ENCODE data around the gene ACSM2A.
"Not testable (repeated sequence)": the region's sequence is repeated elsewhere in the genome, so short reads cannot be mapped to it uniquely, and the experiment has no call there.

Gene ACSM2A, protein sequence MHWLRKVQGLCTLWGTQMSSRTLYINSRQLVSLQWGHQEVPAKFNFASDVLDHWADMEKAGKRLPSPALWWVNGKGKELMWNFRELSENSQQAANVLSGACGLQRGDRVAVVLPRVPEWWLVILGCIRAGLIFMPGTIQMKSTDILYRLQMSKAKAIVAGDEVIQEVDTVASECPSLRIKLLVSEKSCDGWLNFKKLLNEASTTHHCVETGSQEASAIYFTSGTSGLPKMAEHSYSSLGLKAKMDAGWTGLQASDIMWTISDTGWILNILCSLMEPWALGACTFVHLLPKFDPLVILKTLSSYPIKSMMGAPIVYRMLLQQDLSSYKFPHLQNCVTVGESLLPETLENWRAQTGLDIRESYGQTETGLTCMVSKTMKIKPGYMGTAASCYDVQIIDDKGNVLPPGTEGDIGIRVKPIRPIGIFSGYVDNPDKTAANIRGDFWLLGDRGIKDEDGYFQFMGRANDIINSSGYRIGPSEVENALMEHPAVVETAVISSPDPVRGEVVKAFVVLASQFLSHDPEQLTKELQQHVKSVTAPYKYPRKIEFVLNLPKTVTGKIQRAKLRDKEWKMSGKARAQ

DNA sequence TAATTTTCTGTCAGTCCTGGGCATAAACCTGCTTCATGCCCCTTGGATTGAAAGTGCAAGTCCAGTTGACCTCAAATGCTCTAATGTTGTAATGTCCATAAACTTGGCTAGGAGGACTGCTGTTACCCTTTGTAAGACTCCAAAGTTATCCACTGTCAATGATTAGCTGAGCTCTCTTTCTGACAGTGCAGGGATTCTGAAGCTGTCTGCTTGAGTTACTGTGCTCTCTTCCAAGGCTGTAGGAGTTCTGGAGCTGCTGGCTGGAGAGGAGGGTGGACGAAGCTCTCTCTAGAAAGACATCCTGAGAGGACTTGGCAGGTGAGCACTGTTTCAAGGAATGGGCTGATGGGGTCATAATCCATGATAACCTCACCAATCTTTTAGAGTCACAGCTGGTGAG lies at the start of gene ACSM2A:
Gene ACSM2A, plus strand, starts transcription at position 158 of the 400 bp plus-strand sequence. CDS start 8,594 bp downstream, outside the sequence.
- DNase-seq (ENCODE audit: low read depth in 2 of 2): not testable (repeated sequence)

DNA sequence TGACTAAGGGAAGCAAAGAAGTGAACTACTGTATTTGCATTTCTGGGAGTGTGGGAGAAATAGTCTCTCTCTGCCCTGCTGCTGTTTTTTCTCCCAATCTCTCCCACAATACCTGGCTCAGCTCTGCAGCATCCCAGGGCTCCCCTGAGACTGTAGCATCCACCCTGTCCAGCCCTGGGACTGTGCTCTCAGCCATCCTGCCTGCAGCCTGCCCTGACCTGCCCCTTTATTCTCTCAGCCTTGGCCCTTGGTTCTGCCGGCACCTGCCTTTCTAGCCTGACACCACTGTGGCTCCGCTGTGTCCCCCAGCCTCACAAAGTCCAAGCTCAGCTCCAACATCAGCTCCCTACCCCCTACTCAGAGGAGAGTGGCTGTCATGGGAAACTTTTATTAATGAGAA lies 48.7 kb upstream of the ACSM2A start:
- DNase-seq (ENCODE audit: low read depth in 2 of 2): no peak

DNA sequence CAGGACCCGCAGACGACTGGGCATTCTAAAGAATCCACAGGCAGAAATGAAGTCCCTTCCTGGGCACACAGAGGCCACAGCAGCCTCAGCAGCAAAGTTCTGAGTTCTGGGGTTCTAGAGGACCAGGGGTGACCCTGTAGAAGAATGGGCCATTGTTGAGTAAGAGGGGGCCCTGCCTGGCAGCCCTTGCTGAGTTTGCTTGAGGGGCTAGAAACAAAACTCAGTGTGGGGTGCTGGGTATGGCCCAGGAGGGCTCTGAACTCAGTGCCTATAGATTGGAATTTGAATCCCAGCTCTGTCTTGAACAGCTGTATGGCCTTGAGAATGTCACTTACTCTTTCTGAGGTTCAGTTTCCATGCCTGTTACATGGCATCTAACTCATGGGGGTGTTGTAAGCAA lies 46.7 kb upstream of the ACSM2A start, which contains the start of gene PDILT:
Gene PDILT, minus strand, starts transcription at position 101 of the 400 bp plus-strand sequence. CDS start 5,437 bp downstream, outside the sequence.
- no peak for DNase-seq (ENCODE audit: low read depth in 2 of 2)

DNA sequence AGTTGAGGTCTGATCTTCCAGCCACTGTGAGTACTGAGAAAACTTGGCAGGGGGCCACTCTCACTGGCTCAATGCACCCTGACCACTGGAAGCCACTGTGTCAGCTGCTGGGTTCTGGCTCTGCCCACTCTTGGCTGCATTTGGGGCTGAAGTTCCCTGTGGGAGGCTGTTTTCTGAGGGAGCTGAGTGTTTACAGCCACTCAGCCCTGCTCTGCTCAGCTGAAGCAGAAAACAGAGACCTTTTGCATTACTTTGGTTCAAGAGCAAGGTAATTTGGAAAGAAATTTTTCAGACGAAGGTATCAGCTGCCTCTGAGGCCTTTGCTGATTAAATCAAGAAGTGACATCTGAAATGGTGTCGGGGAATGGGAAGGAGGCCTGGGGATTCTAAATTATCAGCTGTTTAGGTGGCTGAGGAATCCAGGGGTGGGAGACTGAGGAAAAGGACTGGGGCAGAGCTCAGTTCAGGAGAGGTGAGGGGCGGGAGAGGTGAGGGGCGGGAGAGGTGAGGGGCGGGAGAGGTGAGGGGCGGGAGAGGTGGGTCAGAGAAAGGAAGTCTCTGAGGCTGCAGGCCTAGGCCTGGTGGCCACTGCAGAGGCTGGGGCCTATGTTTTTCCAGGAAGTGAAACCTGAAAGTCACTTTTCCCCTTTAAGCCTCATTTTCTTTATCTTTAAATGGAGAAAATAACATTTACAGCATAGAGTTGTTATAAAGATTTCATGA lies 41.8 kb upstream of the ACSM2A start, which contains the start of gene ACSM5:
Gene ACSM5, plus strand, starts transcription at position 137 of the 723 bp plus-strand sequence. CDS start 1,951 bp downstream, outside the sequence.
- no peak for DNase-seq (ENCODE audit: low read depth in 2 of 2)

DNA sequence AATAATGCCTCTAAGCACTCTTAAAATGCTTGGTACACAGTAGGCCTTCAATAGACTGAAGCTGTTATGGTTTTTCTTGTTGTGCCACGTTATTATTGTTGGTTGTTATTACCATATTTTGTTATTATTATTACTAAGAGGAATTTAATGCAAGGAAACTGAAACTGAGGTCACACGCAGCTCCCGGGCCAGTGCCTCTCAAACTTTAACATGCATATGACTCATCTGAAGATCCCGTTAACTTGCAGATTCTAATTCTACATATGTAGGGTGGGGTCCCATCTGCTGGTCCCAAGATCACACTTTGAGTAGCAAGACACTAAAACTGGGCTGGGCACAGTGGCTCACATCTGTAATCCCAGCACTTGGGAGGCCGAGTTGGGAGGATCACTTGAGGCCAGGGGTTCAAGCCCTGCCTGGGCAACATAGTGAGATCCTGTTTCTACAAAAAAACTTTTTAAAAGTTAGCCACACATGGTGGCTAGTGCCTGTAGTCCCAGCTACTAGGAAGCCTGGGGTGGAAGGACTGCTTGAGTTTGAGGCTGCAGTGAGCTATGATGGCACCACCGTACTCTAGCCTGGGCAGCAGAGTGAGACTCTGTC lies 41.1 kb upstream of the ACSM2A start:
- DNase-seq (ENCODE audit: low read depth in 2 of 2): no peak

DNA sequence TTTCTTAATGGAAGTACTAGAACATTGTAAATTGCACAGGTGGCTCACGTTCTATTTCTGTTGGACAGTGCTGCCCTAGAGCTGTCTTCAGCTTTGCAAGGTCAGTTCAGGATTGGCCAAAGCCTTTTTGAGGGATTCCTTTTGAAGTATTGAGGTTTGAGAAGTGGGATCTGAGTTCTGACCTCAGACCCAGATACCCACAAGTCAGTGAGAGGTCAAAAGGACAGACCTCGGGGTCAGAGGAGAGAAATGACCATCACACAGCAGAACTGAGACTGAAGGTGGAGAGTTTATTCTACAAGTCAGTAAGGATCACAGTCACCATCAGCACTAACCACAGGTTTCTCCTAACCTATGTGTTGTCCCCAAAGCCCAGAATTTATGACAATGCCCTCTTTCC lies 40.3 kb upstream of the ACSM2A start:
- DNase-seq (ENCODE audit: low read depth in 2 of 2): no peak

DNA sequence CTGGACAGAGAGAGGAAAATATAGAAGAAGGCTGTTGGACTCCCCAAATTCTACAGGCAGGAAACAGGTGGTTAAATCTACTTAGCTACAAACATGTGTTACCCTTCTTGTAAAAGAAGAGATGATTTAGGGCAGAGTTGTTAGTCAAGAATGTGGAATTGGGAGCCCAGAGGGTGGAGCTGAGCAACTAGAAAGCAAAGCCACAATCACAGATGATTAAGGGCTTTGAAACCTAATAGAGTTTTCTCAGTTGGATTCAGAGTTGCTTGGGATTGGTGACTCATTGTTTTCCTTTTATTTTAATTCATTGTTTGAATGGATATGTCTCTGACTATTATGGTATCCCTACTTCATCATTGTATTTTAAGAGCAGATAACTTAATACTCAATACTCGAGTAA lies 35.8 kb upstream of the ACSM2A start:
- DNase-seq (ENCODE audit: low read depth in 2 of 2): no peak

DNA sequence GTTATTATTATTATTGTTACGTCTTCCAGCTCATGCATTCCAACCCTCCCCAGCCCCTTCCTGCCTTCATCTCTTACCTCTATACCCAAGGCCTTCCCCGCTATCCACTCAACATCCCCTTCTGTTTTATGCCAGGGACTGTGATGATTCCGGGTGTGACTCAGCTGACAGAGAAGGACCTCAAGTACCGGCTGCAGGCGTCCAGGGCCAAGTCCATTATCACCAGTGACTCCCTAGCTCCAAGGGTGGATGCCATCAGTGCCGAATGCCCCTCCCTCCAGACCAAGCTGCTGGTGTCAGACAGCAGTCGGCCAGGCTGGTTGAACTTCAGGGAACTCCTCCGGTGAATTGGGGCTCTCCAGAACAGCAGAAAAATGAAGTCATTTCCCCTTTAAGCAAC lies 32.2 kb upstream of the ACSM2A start:
- DNase-seq (ENCODE audit: low read depth in 2 of 2): not testable (repeated sequence)

DNA sequence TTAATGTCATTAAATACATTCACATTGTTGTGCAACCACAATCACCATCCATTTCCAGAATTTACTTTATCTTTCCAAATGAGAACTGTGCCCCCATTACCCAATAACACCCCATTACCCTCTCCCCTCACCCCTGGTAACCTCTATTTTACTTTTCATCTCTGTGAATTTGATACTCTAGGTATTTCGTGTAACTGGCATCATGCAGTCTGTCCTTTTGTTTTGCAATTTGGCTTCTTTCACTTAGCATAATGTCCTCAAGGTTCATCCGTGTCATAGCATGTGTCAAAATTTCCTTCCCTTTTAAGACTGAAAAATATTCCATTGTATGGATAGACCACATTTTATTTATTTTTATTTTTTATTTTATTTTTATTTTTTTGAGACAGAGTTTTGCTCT lies 29.6 kb upstream of the ACSM2A start:
- DNase-seq (ENCODE audit: low read depth in 2 of 2): not testable (repeated sequence)

DNA sequence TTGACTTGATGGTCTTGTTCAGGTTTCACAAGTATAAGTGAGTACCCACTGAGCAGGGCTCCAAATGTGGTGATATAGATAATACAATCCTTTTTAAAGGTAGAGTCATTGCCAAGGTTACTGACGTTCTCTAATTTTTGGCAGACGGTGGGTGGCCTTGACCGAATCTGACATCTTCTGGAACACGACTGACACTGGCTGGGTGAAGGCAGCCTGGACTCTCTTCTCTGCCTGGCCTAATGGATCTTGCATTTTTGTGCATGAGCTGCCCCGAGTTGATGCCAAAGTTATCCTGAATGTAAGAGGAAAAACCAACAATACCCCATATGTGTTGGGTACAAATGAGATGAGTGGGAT lies 27.6 kb upstream of the ACSM2A start:
- not testable (repeated sequence) for DNase-seq (ENCODE audit: low read depth in 2 of 2)

DNA sequence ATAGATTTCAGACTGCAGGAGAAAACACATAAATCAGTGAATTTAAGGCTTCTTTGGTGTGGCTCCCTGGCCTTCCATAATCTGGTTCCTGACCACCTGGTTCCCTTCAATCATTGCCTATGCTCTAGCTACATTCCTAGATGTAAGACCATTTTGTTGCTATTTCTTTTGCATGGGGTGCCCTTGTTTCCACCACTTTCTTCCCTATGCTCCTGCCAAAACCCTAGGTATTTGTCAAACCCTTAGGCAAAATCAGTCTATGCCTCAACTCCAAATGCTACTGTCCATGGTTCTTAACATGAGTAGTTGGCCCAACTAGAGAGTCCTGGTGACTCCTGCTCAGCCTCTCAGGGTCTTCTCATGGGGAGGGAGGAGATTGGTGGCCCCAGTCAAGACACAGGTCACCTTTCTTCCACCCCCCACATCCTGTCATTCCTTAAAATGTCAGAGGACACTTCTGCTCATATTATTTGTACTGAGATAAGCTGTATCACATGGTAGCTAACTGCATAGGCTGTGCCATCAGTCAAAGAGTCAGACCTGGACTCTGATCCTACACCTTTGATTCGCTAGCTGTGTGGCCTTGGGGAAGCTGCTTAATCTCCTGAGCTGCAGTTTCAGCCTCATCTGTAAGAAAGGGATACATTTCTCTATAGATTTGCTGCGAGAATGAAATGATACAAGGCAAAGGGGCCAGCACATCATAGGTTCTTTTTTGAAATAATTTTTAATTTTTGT lies 27.0 kb upstream of the ACSM2A start:
- DNase-seq (ENCODE audit: low read depth in 2 of 2): no peak

DNA sequence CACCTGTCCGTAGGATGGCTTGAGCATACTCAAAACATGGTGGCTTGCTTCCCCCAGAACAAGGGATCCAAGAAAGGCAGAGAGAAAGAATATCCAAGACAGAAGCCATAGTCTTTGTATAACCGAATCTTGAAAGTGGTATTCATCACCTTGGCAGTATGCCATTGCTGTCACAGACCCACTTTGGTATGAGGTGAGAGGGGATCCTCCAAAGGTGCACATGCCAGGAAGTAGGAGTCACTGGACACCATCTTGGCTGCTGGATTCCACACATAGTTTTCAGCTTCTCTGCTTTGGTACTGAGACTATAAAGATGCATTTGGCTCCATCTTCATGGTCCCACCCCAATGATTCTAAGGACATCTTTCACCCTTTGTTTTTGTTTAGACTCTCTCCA lies 23.9 kb upstream of the ACSM2A start:
- DNase-seq (ENCODE audit: low read depth in 2 of 2): not testable (repeated sequence)

DNA sequence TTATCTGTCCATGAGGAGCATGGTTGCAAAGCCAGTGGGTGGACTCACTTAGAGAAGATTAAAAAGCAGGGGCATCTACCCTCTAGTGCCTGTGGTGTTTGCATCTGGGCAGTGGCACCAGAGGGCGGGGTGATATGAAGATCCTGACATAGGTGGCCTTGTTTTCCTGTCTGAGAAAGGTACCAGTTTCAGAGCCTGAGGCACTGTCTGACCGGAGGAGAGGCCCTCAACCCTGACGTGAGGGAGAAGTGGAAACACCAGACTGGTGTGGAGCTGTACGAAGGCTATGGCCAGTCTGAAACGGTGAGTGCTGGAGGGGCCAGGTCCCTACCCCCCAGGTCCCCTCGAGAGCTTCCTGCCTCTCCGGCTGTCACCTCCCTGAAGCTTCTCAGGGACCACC lies 21.8 kb upstream of the ACSM2A start:
- DNase-seq (ENCODE audit: low read depth in 2 of 2): not testable (repeated sequence)

DNA sequence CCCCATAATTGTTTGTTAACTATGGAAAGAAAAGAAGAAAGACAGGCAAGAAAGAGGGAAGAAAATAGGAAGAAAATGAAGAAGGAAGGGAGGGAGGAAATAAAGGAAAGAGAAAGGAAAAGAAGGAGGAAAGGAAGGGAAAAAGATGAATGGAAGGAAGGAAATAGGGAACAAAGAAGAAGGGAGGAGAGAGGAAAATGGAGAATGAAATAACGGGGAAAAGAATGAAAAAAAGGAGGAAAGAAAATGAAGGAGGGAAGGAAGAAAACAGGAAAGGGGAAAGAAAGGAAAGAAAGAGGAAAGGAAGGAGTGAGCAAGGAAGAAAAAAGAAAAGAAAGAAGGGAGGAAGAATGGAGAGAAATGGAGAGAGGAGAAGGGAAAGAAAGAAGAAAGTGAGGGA lies 20.8 kb upstream of the ACSM2A start:
- not testable (repeated sequence) for DNase-seq (ENCODE audit: low read depth in 2 of 2)

DNA sequence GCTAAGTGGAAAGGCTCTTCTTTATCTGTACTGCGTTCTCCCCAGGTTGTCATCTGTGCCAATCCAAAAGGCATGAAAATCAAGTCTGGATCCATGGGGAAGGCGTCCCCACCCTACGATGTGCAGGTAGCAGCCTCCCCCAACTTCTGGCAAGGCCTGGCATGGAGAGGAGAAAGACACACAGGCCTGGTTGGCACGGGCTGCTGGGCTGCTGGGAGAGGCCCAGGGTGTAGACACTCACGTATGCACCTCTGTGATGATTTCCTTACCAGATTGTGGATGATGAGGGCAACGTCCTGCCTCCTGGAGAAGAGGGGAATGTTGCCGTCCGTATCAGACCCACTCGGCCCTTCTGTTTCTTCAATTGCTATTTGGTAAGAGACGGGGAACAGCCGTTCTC lies 20.4 kb upstream of the ACSM2A start:
- DNase-seq (ENCODE audit: low read depth in 2 of 2): no peak

DNA sequence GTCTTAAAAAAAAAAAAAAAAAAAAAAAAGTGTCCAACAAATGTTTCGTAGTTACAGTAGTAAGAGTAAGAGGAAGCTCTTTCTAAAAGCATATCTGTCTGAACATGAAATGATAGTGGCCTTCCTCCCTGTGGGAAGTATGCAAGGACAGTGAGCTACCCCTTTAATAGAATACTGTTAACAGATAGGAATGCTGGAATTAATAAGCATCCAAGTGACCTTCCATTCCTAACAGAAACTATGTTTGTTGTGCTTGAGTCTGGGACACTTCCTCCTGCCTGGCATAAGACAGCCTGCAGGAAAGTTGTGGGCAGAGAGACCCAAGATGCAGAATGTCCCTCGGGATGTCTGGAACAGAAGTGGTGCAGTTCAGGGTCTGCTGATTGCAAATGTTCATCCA lies 12.4 kb upstream of the ACSM2A start:
- DNase-seq (ENCODE audit: low read depth in 2 of 2): not testable (repeated sequence)

DNA sequence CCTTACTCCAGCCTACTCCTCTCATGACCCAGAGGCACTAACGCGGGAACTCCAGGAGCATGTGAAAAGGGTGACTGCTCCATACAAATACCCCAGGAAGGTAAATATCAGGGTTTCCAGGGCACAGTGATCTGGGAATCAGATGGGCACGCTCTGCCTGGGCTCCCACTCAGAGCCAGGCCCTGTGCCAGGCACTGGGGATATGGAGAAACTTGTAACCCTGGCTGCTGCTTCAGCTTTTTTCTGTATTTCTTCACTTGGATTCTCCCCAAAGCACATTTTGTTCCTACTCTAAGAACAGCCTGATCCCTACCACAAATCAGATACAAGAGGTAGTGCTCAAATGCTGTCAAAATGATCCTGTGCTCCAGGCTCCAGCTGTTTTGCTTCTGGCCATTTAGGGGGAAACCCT lies 11.5 kb upstream of the ACSM2A start:
- not testable (repeated sequence) for DNase-seq (ENCODE audit: low read depth in 2 of 2)

DNA sequence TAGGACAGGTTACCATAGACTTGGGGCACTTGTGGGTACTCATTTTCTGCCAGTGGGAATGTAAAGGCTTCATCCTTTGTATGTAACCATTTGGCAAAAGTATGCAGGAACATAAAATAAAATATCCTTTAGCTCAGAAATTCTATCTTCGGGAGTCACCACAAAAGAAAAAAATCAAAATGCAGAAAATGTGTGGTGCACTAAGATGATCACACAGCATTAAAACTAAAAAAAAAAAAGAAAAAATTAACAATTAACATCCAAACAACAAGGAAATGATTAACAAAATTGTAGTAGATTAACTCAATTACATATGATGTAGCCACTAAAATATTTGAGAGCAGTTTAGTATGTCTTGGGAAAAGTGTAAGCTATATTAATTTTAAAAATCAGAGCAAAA lies 10.6 kb upstream of the ACSM2A start:
- DNase-seq (ENCODE audit: low read depth in 2 of 2): not testable (repeated sequence)

DNA sequence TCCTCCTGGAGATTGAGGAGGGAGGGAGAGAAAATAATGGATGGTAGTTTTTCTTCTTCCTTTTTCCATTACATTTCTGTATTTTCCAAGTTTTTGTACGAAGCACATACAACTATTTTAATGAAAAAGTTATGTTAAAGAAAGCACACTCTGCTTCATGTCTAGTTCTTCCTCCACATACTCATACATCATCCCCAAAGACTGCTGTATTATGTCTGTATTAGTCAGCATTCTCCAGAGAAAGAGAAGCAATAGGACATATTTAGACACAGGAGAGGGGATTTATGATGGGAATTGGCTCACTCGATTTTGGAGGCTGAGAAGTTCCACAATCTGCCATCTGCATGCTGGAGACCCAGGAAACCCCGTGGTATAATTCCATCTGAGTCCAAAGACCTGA lies 10.1 kb upstream of the ACSM2A start:
- no peak for DNase-seq (ENCODE audit: low read depth in 2 of 2)

DNA sequence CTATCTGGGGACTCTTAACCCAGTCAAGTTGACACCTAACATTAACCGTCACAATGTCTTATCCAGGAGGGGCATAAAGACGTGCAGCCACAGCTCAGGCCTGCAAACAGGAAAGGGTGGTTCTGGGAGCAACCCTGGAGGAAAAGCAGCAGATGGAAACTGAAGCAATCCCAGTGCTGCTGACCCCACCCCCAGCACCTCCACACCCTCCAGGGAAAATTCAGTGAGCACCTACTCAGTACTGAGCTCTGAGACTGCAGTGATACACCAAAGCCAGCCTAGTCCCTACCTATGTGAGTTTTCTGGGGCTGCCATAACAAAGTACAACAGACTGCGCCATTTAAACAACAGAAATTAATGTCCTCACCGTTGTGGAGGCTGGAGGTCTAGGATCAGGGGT lies 9.5 kb upstream of the ACSM2A start:
- DNase-seq (ENCODE audit: low read depth in 2 of 2): not testable (repeated sequence)

DNA sequence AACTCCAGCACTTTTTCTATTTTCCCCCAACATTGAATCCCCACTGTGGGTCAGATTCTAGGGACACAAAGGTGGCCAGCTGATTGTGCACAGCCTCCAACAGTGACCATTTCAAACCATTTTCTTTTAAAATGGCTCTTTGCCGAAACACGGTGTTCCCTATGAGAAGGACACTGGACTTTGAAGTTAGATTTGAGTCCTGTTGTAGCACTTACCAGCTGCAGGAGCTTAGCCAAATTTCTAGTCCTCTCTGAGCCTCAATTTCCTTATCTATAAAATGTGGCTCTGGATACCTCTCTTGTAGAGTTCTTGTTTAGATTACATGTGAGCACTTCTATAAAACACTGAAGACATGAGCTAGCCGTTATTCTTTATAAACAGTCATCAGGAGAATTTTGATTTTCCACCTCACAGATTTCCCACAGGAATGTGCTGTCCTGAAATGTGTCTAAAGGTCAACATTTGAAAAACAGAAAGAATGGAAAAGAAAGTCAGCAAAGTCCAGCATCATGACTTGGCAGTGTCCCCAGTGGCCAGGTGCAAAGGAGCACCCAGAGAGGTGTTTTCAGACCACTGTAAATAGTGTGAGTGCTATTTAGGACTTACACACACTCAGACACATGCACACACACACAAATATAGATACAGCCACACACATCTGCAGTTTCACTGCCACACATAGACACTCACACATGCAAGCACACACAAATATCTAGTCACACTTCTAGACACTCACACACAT lies 4.5 kb upstream of the ACSM2A start:
- DNase-seq (ENCODE audit: low read depth in 2 of 2): not testable (repeated sequence)

Data from activated CD4-positive, alpha-beta T cell treated with anti-CD3 and anti-CD28 coated beads for 24 hours (primary cell).